ENCODE data around the gene EPHA6.

Gene EPHA6

GRCh38 chr3:97347780-97348179, 533.4 kb downstream of the EPHA6 start:
- DNase-seq (ENCODE audit: low read depth): no peak
- no peak for TF ChIP-seq CTCF (IDR thresholded peaks at IDR 0.05; ENCODE audit: insufficient read depth, low read depth, low read length, missing control alignments)
- H3K4me3 ChIP-seq (ENCODE audit: low read depth, low read length): no peak overlapping the region

DNA sequence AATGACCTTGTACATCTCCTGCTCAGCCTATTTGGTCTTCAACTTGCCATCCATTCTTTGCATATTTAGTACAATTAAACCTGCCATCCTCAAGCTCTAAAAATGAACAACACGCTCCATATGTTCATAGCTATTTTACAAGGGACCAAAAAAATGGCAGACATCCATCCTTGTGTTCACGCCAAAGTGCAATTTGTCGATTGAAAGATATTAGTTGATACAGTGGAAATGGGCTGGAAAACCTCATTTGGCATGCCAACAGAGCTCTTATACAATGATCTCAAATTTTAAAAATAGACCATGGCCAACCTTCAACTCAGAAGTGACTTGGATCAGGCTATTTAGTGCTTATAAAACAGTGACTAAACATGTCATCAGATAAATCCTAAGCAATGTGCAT, 536.6 kb downstream of the EPHA6 start:
- DNase-seq (ENCODE audit: low read depth): no peak
- H3K4me3 ChIP-seq (ENCODE audit: low read depth, low read length): no peak overlapping the region
- TF ChIP-seq CTCF (IDR thresholded peaks at IDR 0.05; ENCODE audit: insufficient read depth, low read depth, low read length, missing control alignments): no peak

- no peak for TF ChIP-seq CTCF (IDR thresholded peaks at IDR 0.05; ENCODE audit: insufficient read depth, low read depth, low read length, missing control alignments)
- no peak overlapping the region for H3K4me3 ChIP-seq (ENCODE audit: low read depth, low read length)
- DNase-seq (ENCODE audit: low read depth): no peak
Measured at GRCh38 chr3:97353176-97353575, 538.8 kb downstream of the EPHA6 start.

- H3K4me3 ChIP-seq (ENCODE audit: low read depth, low read length): no peak overlapping the region
- no peak for DNase-seq (ENCODE audit: low read depth)
- TF ChIP-seq CTCF (IDR thresholded peaks at IDR 0.05; ENCODE audit: insufficient read depth, low read depth, low read length, missing control alignments): no peak
Measured at GRCh38 chr3:97359977-97360376, 545.6 kb downstream of the EPHA6 start.

DNA sequence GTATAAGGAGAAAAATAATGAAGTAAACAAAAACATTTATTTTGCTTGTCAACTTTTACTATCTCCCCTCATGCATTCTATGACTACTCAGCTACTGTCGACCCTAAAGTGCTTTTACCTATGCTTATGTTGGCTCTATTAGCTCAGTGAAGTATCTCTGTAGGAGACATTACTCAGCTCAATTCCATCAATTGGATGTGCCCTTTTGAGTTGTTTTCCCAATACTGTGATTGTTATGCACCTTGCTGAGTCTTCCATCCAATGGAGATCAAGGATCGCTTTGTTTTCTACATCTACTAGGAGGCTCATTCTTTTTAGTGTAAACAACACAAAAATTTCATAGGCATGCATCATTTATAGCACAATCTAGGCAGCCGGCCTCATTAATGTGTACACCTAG, 546.4 kb downstream of the EPHA6 start:
- DNase-seq (ENCODE audit: low read depth): no peak
- no peak overlapping the region for H3K4me3 ChIP-seq (ENCODE audit: low read depth, low read length)
- no peak for TF ChIP-seq CTCF (IDR thresholded peaks at IDR 0.05; ENCODE audit: insufficient read depth, low read depth, low read length, missing control alignments)

GRCh38 chr3:97384583-97384982, 570.2 kb downstream of the EPHA6 start:
- no peak for TF ChIP-seq CTCF (IDR thresholded peaks at IDR 0.05; ENCODE audit: insufficient read depth, low read depth, low read length, missing control alignments)
- H3K4me3 ChIP-seq (ENCODE audit: low read depth, low read length): no peak overlapping the region
- DNase-seq (ENCODE audit: low read depth): no peak

- no peak for TF ChIP-seq CTCF (IDR thresholded peaks at IDR 0.05; ENCODE audit: insufficient read depth, low read depth, low read length, missing control alignments)
- H3K4me3 ChIP-seq (ENCODE audit: low read depth, low read length): no peak overlapping the region
- DNase-seq (ENCODE audit: low read depth): no peak
Measured at GRCh38 chr3:97388774-97389173, 574.4 kb downstream of the EPHA6 start.

Measured in GM12865 (cell line).